Measurements from ENCODE around the gene FERMT3. TPM values are rescaled to one million over a fixed set of nuclear protein-coding genes. Genes with fewer than 3 reads are reported as not detected.

FERMT3 gene
- total and polyA plus RNA-seq, 2 of the 13 experiments (the other 11 are each of a cell fraction or from before 2014, with no cell fraction given), result 0.29 TPM; not detected in 1

GRCh38 chr11:64226507-64227051 lies 20.1 kb downstream of the FERMT3 start (continued):
- TF ChIP-seq HMGXB3 (CRISPR knock-in tag; IDR thresholded peaks at IDR 0.05; ENCODE audit: borderline replicate concordance) (no peak), ZNF784 (CRISPR knock-in tag; IDR thresholded peaks at IDR 0.05; ENCODE audit: borderline replicate concordance) (peak; percentile 68; the same call in 1 of the 2 replicates), PHB2 (IDR thresholded peaks at IDR 0.05; ENCODE audit: partially characterized antibody) (no peak), ZSCAN31 (CRISPR knock-in tag; IDR thresholded peaks at IDR 0.05; ENCODE audit: low read depth) (no peak), BCL3 (CRISPR knock-in tag; IDR thresholded peaks at IDR 0.05) (peak; percentile 67; the same call in 1 of the 2 replicates), NFE2L1 (CRISPR knock-in tag; IDR thresholded peaks at IDR 0.05; ENCODE audit: borderline replicate concordance) (0 out of 2 replicates have a peak, but pooled peaks have one; percentile 41), PITX1 (CRISPR knock-in tag; IDR thresholded peaks at IDR 0.05) (no peak), ZFP90 (CRISPR knock-in tag; IDR thresholded peaks at IDR 0.05; ENCODE audit: borderline replicate concordance) (peak; percentile 34; the same call in 1 of the 2 replicates), ZNF446 (CRISPR knock-in tag; IDR thresholded peaks at IDR 0.05) (no peak), ZFY (CRISPR knock-in tag; IDR thresholded peaks at IDR 0.05) (peak; percentile 75), MED8 (CRISPR knock-in tag; IDR thresholded peaks at IDR 0.05; ENCODE audit: insufficient replicate concordance) (no peak), ZNF747 (CRISPR knock-in tag; IDR thresholded peaks at IDR 0.05; ENCODE audit: borderline replicate concordance) (no peak; the same call in 1 of the 2 replicates), SNAPC2 (CRISPR knock-in tag; IDR thresholded peaks at IDR 0.05) (no peak), IKZF4 (CRISPR knock-in tag; IDR thresholded peaks at IDR 0.05; ENCODE audit: borderline replicate concordance, low read depth, not compliant biosample characterization) (no peak), GABPB1 (CRISPR knock-in tag; IDR thresholded peaks at IDR 0.05) (no peak; the same call in 1 of the 2 replicates), NBN (conservative IDR thresholded peaks at IDR 0.05) (no peak), ZSCAN9 (CRISPR knock-in tag; IDR thresholded peaks at IDR 0.05; ENCODE audit: borderline replicate concordance) (no peak), JARID2 (CRISPR knock-in tag; IDR thresholded peaks at IDR 0.05; ENCODE audit: insufficient replicate concordance) (no peak)
